ENCODE results near the gene CCM2. TPM values are rescaled to one million over a fixed set of nuclear protein-coding genes. Genes with fewer than 3 reads are reported as not detected.
"Not testable (repeated sequence)": the region's sequence is repeated elsewhere in the genome, so short reads cannot be mapped to it uniquely, and the experiment has no call there.

Gene CCM2
- total RNA-seq, 2 donors from 2014 or later: 43.0 to 49.7 TPM

DNA sequence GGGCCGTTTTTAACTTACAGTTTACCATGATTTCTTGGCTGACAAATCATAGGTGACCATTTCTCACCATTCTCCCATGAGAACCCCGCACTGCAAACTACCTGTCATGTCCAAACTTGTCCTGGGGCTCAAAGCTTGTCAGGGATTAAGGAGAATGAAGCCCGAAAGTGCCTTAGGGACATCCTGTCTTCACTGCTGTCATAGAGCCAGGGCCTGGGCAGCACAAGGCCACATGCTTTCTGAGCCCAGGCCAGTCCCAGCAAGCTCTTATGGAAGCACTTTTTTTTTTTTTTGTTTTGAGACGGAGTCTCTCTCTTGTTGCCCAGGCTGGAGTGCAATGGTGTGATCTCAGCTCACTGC is 33.9 kb downstream of the CCM2 start:
- peaks cover 5% of the 10 kb centered on the region for H3K36me3 ChIP-seq
- ATAC-seq (ENCODE audit: insufficient number of reproducible peaks, low FRiP score, low read depth) (no peak), DNase-seq (ENCODE audit: low spot score) (no peak)
- no peaks in the 10 kb centered on the region for H3K9me3 ChIP-seq
- peak overlapping the region; percentile 19 to 37 for H3K27ac ChIP-seq
- no peak overlapping the region for H3K4me3 ChIP-seq
- TF ChIP-seq, protein P1, sequence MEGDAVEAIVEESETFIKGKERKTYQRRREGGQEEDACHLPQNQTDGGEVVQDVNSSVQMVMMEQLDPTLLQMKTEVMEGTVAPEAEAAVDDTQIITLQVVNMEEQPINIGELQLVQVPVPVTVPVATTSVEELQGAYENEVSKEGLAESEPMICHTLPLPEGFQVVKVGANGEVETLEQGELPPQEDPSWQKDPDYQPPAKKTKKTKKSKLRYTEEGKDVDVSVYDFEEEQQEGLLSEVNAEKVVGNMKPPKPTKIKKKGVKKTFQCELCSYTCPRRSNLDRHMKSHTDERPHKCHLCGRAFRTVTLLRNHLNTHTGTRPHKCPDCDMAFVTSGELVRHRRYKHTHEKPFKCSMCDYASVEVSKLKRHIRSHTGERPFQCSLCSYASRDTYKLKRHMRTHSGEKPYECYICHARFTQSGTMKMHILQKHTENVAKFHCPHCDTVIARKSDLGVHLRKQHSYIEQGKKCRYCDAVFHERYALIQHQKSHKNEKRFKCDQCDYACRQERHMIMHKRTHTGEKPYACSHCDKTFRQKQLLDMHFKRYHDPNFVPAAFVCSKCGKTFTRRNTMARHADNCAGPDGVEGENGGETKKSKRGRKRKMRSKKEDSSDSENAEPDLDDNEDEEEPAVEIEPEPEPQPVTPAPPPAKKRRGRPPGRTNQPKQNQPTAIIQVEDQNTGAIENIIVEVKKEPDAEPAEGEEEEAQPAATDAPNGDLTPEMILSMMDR (IDR thresholded peaks at IDR 0.05): no peak
- no peaks in the 10 kb centered on the region for H3K27me3 ChIP-seq (replicated peaks; ENCODE audit: insufficient read depth)
- H3K4me1 ChIP-seq (ENCODE audit: control insufficient read depth in 1 of 2, low read depth in 2 of 2): peaks cover 12 to 18% of the 10 kb centered on the region in 2 donors

DNA sequence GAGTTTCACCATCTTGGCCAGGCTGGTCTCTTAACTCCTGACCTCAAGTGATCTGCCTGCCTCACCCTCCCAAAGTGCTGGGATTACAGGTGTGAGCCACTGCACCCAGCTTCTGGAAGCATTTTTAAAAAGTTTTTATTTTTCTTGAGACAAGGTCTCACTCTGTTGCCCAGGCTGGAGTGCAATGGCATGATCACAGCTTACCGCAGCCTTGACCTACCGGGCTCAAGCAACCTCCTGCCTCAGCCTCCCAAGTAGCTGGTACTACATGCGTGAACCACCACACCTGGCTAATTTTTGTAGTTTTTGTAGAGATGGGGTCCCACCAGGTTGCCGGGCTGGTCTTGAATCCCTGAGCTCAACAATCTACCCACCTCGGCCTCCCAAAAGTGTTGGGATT is 34.7 kb downstream of the CCM2 start:
- not testable (repeated sequence) for H3K36me3 ChIP-seq; H3K27ac ChIP-seq; ATAC-seq (ENCODE audit: insufficient number of reproducible peaks, low FRiP score, low read depth); H3K9me3 ChIP-seq; H3K4me3 ChIP-seq; H3K27me3 ChIP-seq (replicated peaks; ENCODE audit: insufficient read depth); DNase-seq (ENCODE audit: low spot score)
- peaks cover 12 to 18% of the 10 kb centered on the region in 2 donors for H3K4me1 ChIP-seq (ENCODE audit: control insufficient read depth in 1 of 2, low read depth in 2 of 2)

- H3K27me3 ChIP-seq (replicated peaks; ENCODE audit: insufficient read depth): no peaks in the 10 kb centered on the region
- H3K4me1 ChIP-seq (ENCODE audit: control insufficient read depth in 1 of 2, low read depth in 2 of 2): peaks cover 12 to 18% of the 10 kb centered on the region in 2 donors
- H3K36me3 ChIP-seq: peaks cover 9% of the 10 kb centered on the region
- H3K4me3 ChIP-seq: no peak overlapping the region
- ATAC-seq (ENCODE audit: insufficient number of reproducible peaks, low FRiP score, low read depth): no peak
- DNase-seq (ENCODE audit: low spot score): no peak
- no peak overlapping the region for H3K27ac ChIP-seq
- no peaks in the 10 kb centered on the region for H3K9me3 ChIP-seq
- TF ChIP-seq, protein P1 (IDR thresholded peaks at IDR 0.05): no peak
These were observed 35.4 kb downstream of the CCM2 start for GRCh38 chr7:45035371-45035770.

- peaks cover 12 to 18% of the 10 kb centered on the region in 2 donors for H3K4me1 ChIP-seq (ENCODE audit: control insufficient read depth in 1 of 2, low read depth in 2 of 2)
- H3K4me3 ChIP-seq: no peak overlapping the region
- peaks cover 12% of the 10 kb centered on the region for H3K36me3 ChIP-seq
- no peak overlapping the region for H3K27ac ChIP-seq
- TF ChIP-seq, protein P1 (IDR thresholded peaks at IDR 0.05): no peak
- no peaks in the 10 kb centered on the region for H3K9me3 ChIP-seq
- no peak for ATAC-seq (ENCODE audit: insufficient number of reproducible peaks, low FRiP score, low read depth)
- DNase-seq (ENCODE audit: low spot score): no peak
- H3K27me3 ChIP-seq (replicated peaks; ENCODE audit: insufficient read depth): no peaks in the 10 kb centered on the region
These were observed 35.9 kb downstream of the CCM2 start for GRCh38 chr7:45035893-45036292.

GRCh38 chr7:45036317-45036716 is 36.3 kb downstream of the CCM2 start:
- ATAC-seq (ENCODE audit: insufficient number of reproducible peaks, low FRiP score, low read depth): no peak

GRCh38 chr7:45036796-45037195 is 36.8 kb downstream of the CCM2 start:
- Histone ChIP-seq H3K36me3 (peaks cover 12% of the 10 kb centered on the region), H3K27me3 (replicated peaks; ENCODE audit: insufficient read depth) (no peaks in the 10 kb centered on the region), H3K9me3 (no peaks in the 10 kb centered on the region), H3K4me1 (ENCODE audit: control insufficient read depth in 1 of 2, low read depth in 2 of 2) (peaks cover 12 to 18% of the 10 kb centered on the region in 2 donors), H3K4me3 (no peak overlapping the region), H3K27ac (no peak overlapping the region)
- ATAC-seq (ENCODE audit: insufficient number of reproducible peaks, low FRiP score, low read depth) (no peak), DNase-seq (ENCODE audit: low spot score) (no peak)
- TF ChIP-seq, protein P1 (IDR thresholded peaks at IDR 0.05): no peak

More at GRCh38 chr7:45036317-45036716, 36.3 kb downstream of the CCM2 start:
- H3K36me3 ChIP-seq: peaks cover 12% of the 10 kb centered on the region
- no peaks in the 10 kb centered on the region for H3K27me3 ChIP-seq (replicated peaks; ENCODE audit: insufficient read depth)
- H3K9me3 ChIP-seq: no peaks in the 10 kb centered on the region
- peaks cover 12 to 18% of the 10 kb centered on the region in 2 donors for H3K4me1 ChIP-seq (ENCODE audit: control insufficient read depth in 1 of 2, low read depth in 2 of 2)
- H3K27ac ChIP-seq: no peak overlapping the region
- no peak for DNase-seq (ENCODE audit: low spot score)
- TF ChIP-seq, protein P1 (IDR thresholded peaks at IDR 0.05): no peak
- no peak overlapping the region for H3K4me3 ChIP-seq

Data from thoracic aorta (tissue), 2 donors.